Measurements from ENCODE around the gene PAQR6.

- TF ChIP-seq POLR2A (IDR thresholded peaks at IDR 0.05) = no peak
- no peak for TF ChIP-seq CTCF (IDR thresholded peaks at IDR 0.05)
Observed at GRCh38 chr1:156241926-156242325, 5.9 kb downstream of the PAQR6 start, which contains the start of gene BGLAP.
